Measurements from ENCODE around the gene JAG1. TPM values are rescaled to one million over a fixed set of nuclear protein-coding genes. Genes with fewer than 3 reads are reported as not detected.

Gene JAG1
- total and polyA plus RNA-seq, 2 donors (not counting 3 experiments of a cell fraction or from before 2014, with no cell fraction given): 19.7 to 37.0 TPM

DNA sequence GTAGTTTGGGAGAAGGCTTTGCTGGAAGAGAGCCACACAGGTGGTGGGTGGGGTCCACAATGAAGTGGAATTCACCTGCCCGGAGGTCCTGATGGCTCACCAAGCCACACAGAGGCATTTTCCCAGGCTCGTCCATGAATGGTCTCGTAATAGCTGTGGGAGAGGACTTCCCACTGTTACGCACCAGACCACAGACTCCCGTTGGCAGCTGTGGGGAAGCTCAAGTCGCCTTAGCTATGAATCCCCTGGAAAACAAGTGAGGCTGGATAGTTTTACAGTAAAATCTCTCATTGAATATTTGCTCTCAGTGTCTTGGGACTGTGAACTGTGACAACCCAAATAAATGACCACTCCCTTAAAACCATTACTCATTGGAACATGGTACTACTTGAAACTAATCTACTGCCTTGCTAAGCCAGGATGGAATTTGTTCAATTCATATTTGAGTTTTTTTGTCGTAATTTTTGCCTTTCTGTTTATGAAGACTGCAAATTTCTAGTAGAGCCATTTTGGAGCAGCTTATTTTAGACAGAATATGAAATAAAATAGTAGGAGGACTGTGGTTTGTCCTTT is 79.4 kb downstream of the JAG1 start:
- Histone ChIP-seq H3K79me2 (ENCODE audit: control insufficient read depth, insufficient read depth, low read length) (no peaks in the 10 kb centered on the region), H3K36me3 (ENCODE audit: control insufficient read depth in 2 of 2, extremely low read depth in 1 of 2, insufficient read depth in 2 of 2, low read length in 2 of 2) (no peaks in the 10 kb centered on the region), H3K9me3 (replicated peaks; ENCODE audit: control insufficient read depth, insufficient read depth, low read length) (no peaks in the 10 kb centered on the region), H2AFZ (ENCODE audit: low read depth, low read length) (no peak overlapping the region), H3K4me3 (replicated peaks in 1 of 3; ENCODE audit: insufficient read depth in 1 of 3, low read depth in 1 of 3, low read length in 3 of 3) (no peak overlapping the region), H3K27ac (ENCODE audit: insufficient read depth, low read depth, low read length) (no peak overlapping the region), H3K4me2 (ENCODE audit: insufficient read depth, low read length) (no peak overlapping the region), H3K4me1 (ENCODE audit: control insufficient read depth, extremely low read depth, insufficient read depth, low read length) (peaks cover 44% of the 10 kb centered on the region), H4K20me1 (replicated peaks; ENCODE audit: control insufficient read depth, extremely low read depth, insufficient read depth, low read length) (no peaks in the 10 kb centered on the region), H3K9ac (replicated peaks; ENCODE audit: extremely low read depth, insufficient read depth, low read length) (no peak overlapping the region), H3K9me1 (replicated peaks; ENCODE audit: control insufficient read depth, extremely low read depth, insufficient read depth, low read length) (no peaks in the 10 kb centered on the region), H3K27me3 (ENCODE audit: control insufficient read depth in 2 of 2, insufficient read depth in 2 of 2, low read length in 2 of 2) (no peaks in the 10 kb centered on the region)
- dilution Hi-C loops (cut with MboI; ENCODE audit: extremely low pct_ligation_motif_present, low sequenced_read_pairs): no loop called here
- FAIRE-seq: no peak
- TF ChIP-seq EZH2 (IDR thresholded peaks at IDR 0.05; ENCODE audit: borderline replicate concordance, low read depth, low read length, severe bottlenecking) (no peak), POLR2AphosphoS5 (IDR thresholded peaks at IDR 0.05; ENCODE audit: insufficient read depth, low read depth, low read length) (no peak), POLR2A (IDR thresholded peaks at IDR 0.05; ENCODE audit: low read depth, low read length) (no peak), JUN (IDR thresholded peaks at IDR 0.05; ENCODE audit: borderline replicate concordance, insufficient read depth, insufficient read length, low read depth) (no peak), GATA2 (IDR thresholded peaks at IDR 0.05; ENCODE audit: insufficient read depth, insufficient read length, low read depth, low read length) (no peak), FOS (IDR thresholded peaks at IDR 0.05; ENCODE audit: borderline replicate concordance, insufficient read depth, low read length) (no peak), MYC (IDR thresholded peaks at IDR 0.05; ENCODE audit: low read depth, low read length) (no peak)
- TF ChIP-seq, protein P1, sequence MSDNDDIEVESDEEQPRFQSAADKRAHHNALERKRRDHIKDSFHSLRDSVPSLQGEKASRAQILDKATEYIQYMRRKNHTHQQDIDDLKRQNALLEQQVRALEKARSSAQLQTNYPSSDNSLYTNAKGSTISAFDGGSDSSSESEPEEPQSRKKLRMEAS (IDR thresholded peaks at IDR 0.05; ENCODE audit: insufficient read depth, insufficient read length): no peak
- TF ChIP-seq, protein P2, sequence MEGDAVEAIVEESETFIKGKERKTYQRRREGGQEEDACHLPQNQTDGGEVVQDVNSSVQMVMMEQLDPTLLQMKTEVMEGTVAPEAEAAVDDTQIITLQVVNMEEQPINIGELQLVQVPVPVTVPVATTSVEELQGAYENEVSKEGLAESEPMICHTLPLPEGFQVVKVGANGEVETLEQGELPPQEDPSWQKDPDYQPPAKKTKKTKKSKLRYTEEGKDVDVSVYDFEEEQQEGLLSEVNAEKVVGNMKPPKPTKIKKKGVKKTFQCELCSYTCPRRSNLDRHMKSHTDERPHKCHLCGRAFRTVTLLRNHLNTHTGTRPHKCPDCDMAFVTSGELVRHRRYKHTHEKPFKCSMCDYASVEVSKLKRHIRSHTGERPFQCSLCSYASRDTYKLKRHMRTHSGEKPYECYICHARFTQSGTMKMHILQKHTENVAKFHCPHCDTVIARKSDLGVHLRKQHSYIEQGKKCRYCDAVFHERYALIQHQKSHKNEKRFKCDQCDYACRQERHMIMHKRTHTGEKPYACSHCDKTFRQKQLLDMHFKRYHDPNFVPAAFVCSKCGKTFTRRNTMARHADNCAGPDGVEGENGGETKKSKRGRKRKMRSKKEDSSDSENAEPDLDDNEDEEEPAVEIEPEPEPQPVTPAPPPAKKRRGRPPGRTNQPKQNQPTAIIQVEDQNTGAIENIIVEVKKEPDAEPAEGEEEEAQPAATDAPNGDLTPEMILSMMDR (IDR thresholded peaks at IDR 0.05; ENCODE audit: extremely low read depth in 1 of 2, insufficient read depth in 1 of 2, low read depth in 1 of 2, low read length in 2 of 2): no peak
- no peak for DNase-seq (ENCODE audit: low read depth, low spot score)
- no TSS peak for BruUV-seq (replicated peaks)
- intact Hi-C loops (cut with micrococcal nuclease): no loop called here
- ChIA-PET CTCF (no interaction called here), POLR2A (no interaction called here)

Data from endothelial cell of umbilical vein (primary cell).